Astrocyte of the hippocampus (primary cell): Measurements from ENCODE around the gene PLCL2.
"Not testable (repeated sequence)": the region's sequence is repeated elsewhere in the genome, so short reads cannot be mapped to it uniquely, and the experiment has no call there.

Source experiments
- DNase-seq: peaks from one replicate; pipeline ENCODE4 v3.0.0; 2011; ENCODE audit warnings: low read depth, low spot score

Gene PLCL2

DNA sequence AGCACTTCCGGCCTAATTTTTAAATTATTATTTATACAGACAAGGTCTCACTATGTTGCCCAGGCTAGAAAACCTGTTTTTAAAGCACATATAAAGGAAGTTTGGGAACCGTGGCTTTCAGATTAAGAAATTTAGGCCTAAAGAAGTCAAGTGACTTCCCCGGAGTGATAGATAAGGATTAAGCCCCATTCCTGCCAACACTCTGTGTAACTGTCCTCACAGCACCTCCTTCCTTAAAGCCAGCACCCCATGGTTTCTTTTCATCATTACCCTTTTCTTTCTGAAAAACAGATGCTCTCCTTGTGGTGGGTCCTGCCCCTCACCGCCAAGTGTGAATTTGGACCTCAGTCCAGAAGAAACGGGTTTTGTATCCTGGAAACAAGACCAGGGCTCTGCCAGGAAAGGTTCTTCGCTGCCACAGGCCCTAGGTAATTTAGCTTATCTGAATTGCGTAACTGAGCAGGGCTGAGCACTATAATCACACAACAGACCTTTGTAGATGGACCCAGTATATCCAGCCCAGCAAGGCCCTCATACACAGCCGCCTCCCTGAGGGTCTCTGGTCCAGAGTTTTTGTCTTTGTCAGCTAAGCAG lies 231.3 kb downstream of the PLCL2 start:
- DNase-seq: no peak

DNA sequence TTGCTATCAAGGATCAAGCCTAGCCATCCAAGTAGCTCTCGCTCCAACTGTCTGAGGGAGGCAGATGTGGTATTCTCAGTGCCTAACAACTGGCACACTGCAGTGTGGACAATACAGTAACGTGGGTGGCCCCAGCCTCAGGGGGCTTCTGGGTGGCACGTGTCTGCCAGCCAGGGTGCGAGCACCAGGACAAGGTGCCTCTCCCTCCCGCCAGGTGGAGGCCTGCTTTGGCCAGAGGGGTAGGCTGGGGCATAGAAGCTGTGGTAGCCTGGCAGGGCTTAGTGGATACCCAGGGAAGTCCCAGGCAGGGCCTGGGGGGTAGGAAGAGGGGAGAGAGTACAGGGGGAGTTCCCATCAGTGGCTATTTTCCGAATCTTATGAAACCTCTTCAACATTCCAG lies 234.0 kb downstream of the PLCL2 start:
- DNase-seq: no peak

DNA sequence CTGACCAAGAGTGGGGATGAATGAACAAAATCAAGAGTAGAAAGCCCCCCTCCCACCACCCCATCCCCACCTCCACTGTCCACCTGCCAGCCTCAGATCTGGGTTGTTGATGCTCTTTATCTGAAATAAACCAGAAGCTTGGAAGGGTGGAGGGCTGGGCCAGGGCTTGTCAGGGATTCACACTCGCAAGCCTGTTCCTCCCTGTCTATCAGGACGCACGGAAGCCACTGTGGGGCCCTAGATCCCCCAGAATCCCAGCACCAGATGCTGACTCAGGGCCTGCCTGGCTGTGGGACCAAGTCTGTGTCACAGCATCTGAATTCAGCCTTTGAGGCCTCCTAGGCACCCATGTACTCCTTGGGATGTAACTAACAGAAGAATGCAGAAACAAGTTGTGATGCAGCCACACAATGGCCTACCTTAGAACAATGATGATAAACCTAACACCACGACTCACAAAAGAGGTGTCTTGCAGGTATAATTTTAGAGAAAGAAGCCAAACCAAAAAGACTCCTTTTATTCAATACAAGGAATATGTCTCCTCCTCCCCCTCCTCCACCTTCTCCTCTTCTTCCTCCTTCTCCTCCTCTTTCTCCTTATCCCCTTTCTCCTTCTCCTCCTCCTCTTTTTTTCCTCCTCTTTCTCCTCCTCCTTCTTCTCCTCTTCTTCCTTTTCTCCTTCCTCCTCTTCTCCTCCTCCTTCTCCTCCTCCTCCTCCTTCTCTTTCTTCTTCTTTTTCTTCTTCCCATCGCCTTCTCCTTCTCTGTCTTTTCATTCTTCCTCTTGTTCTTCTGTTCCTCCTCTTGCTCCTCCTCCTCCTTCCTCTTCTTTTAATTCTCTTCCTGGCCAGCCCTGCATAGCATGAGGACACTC lies 234.7 kb downstream of the PLCL2 start:
- no peak for DNase-seq

DNA sequence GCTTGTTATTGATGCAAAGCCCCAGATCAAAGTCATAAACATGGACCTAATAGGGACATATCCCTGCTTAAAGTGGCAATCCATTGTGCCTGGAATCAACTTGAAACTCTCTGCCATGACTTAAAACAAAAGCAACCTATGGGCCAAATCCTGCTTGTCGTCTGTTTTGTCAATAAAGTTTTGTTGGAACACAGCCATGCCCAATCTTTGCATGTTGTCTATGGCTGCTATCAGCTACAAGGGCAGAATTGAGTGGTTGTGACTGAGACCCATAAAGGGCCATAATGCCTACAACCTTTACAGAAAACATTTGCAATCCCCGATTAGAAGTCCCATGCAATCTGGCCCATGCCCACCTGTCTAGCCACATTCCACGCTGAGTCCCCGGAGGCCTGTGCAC lies 235.4 kb downstream of the PLCL2 start:
- DNase-seq: no peak

DNA sequence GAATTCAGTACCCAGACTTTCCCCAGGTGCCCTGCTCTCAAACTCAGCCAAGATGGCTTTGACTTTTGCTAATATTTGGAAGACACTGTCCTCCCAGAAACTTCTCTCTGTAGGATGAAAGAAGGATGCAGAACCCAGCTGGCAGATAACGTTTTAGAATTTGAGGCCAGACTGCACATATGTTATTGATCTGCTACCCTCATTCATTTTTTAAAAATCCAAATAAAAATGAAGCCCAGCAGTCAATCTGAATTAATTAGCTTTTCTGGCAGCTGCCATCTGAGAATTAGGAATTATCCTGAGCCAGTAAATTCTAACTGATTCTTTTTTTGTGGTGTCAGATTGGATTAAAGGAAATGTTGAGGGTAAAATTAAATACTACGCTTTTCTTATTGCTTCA lies 236.6 kb downstream of the PLCL2 start:
- no peak for DNase-seq

DNA sequence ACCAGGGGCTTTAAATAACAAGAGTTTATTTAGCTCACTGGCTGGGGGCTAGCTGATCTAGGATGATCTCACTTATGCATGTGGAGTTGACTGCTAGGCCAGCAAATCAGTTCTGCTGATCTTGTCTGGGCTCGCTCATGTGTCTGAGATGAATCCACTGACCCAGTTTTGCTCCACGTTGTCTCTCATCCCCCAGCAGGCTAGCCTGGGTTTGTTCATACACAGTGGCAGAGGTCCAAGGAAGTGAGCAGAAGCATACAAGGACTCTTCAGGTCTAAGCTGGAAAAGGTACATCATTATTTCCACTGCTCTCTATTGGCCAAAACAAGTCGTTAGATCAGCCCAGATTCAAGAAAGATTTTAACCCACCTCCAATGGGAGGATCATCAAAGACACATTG lies 238.0 kb downstream of the PLCL2 start:
- DNase-seq: no peak

DNA sequence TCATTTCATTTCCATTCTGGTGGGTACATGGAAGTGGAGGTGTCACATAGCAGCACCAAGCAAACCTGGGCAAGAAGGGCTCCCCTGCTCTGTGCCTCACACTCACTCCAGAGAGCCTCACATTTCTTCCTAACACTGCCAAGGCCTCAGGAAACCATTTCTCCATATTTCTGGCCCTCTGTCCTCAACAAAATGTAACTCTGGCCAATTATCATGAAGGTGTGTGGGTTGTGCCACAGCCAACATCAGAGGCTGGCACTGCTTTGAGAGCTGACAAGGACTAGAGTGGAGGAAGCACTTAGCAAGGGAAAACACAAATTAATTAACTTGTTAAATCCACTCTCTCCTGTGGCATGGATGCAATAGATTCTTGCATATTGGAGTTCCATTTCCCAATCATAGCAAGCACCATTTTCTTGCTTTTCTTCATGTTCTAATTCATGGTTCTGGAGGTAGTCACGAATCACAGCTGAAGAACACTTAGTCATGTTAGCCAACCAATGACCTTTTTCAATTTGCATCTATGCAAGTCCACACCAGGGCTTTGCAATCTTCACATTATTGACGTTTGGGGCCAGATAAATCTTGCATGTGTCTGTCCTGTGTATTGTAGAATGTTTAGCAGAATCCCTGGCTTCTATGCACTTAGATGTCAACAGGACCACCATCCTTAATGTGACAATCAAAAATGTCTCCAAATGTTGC lies 241.1 kb downstream of the PLCL2 start:
- DNase-seq: no peak

DNA sequence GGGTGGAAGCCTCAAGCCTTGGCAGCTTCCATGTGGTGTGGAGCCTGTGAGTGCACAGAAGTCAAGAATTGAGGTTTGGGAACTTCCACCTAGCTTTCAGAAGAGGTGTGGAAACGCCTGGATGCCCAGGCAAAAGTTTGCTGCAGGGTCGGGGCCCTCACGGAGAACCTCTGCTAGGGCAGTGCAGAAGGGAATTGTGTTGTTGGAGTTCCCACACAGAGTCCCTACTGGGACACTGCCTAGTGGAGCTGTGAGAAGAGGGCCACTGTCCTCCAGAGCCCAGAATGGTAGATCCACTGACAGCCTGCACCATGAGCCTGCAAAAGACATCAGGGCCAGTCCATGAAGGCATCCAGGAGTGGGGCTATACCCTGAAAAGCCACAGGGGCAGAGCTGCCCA lies 243.9 kb downstream of the PLCL2 start:
- not testable (repeated sequence) for DNase-seq

DNA sequence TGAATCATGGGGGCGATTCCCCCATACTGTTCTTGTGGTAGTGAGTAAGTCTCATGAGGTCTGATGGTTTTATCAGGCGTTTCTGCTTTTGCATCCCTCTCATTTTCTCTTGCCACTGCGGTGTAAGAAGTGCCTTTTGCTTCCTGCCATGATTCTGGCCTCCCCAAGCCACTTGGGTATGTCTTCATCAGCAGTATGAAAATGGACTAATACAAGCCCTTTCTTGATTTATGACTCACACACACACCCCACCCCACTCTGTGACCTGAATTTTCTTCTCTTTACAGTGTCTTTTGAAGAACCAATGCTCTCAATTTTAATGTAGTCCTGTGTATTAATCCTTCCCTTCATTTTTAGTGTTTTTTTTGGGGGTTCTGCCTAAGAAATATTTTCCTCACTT lies 244.8 kb downstream of the PLCL2 start:
- no peak for DNase-seq

DNA sequence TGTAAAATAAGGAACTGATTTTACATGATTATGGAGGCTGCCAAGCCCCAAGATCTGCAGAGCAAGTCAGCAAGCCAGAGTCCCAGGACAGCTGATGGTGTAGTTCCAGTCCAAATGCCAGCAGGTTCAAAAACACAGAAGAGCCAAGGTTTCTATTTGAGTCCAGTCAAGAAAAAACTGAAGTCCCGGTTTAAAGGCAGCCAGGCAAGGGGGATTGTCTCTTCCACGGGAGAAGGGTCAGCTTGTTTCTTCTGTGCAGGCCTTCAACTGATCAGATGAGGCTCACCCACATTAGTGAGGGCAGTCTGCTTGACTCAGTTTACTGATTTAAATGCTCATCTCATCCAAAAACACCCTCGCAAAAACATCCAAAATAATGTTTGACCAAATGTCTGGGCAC lies 246.2 kb downstream of the PLCL2 start:
- no peak for DNase-seq

DNA sequence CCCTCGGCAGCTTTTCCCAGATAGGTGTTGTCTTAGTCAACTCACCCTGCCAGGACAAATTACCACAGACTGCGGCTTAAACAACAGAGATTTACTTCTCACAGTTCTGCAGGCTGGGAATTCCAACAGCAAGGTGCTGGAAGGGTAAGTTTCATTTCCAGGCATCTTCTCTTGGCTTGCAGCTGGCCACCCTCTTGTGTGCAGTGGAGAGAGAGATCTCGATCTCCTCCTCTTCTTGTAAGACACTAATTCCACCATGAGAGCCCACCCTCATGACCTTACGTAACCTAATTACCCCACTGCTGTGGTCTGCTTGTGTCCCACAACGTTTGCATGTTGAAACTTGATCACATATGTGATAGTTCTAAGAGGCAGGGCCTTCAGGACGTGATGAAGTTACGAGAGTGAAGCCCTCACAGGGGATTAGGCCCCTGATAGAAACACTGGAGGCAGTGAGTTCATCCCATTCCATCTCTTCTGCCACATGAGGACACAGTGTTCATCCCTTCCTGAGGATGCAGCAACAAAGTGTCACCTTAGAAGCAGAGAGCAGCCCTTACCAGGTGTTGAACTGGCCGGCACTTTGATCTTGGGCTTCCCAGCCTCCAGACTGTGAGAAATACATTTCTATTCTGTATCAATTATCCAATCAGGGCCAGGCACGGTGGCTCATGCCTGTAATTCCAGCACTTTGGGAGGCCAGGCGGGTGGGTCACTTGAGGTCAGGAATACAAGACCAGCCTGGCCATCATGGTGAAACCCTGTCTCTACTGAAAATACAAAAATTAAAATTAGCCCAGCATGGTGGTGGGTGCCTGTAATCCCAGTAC lies 247.7 kb downstream of the PLCL2 start:
- no peak for DNase-seq

DNA sequence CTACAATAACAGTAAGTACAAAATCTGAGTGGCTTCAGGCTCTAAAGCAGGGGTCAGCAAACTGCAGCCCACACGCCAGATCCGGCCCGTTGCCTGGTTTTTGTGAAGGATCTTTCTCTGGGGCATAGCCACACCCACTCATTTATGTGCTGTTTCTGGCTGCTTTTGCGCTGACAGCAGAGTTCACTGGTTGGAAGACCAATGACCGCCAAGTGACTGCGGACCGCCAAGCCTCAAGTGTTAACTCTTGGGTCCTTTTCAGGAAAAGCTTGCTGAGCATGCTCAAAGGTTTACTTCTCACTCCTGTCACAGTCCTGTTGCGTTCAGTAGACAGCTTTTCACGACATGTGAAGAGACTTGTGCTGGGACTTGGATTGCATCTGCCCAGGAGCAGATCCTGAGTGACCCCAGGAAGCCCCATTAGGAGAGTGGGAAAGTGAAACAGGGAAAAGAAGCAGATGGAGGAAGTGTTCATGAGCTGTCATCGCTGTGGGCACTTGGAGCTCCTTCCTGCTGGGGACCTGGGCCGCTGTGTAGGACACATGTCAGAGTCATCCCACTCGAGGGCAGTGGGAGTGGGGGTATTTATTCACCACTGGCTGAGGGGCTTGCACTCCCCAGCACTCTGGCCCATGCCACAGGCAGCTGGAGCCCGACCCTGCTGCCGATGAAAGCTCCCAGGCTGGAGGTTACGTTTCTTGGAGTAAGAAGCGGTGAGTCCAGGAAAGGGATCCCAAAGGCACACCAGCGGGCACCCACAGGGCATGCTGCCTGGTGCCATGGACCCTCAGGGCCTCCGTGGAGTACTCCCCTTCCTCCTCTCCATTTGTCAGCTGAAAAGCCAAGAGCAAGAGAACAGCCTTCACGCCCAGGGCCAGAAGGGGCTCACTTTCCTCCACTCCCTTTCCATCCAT lies 249.1 kb downstream of the PLCL2 start:
- no peak for DNase-seq

DNA sequence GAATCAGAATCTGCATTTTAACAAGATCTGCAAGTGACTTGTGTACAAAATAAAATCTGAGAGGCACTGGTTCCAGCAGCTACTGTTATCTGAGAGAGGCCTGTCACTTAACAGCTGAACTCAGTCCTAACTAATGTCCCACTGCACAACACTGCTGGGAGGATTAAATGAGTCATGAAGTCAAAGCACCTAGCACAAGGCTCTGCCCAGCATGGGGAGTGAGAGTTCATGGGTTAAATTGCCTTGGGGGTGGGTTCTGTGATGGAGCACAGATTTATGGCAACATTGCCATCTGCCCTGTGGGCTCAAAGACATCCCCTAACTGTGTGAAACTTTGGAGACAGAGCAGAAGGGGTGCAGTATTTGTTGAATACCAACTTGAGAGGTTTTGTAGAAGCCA lies 250.9 kb downstream of the PLCL2 start:
- DNase-seq: no peak

DNA sequence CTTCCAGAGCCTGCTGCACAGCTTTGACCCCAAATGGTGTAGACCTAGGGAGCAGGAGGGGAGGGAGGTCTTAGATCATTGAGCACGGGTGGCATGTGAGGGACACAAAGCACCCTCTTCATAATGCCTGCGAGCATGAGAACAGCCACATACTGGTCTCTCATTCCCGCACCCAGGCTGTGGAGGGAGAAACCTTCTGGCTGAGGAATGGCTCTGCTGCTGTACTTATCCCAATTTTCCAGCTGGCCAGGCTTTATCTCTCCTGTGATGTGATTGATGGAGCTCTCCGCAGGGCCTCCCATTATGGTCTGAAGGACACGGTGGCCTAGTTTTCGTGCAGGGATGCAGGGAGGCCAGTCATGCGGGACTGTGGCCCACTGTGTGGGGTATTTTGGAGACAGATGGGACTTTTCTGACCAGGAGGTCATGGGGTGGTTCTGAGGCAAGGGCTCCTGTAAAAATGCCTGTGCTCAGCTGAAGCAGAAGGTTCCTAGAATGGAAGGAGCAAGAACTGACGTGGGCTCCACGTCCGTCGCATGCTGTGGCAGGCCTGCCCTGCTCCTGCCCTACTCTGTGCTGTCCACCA lies 251.5 kb downstream of the PLCL2 start:
- DNase-seq: no peak

DNA sequence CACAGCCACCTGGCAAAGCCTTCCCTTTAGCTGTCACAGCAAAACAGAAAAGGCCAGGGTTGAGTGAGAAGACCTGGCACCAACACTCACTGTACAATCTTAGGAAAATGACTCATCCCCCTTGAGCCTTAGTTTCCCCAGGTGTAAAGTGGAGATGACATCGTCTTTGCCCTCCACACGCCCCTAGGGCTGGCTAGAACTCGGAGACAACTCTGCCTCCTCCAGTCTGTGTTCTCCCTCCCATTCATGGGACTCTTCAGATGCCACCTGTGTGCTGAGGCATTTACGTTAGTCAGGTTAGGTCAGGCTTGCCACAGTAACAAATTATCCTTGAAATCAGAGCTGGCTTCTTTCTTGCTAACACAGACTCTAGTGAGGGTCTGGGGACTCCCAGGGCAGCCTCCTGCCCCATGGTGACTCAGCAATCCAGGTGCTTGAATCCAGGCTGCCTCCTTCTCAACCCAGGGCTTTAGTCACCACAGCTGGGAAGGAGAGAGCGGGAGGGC lies 252.6 kb downstream of the PLCL2 start:
- no peak for DNase-seq

DNA sequence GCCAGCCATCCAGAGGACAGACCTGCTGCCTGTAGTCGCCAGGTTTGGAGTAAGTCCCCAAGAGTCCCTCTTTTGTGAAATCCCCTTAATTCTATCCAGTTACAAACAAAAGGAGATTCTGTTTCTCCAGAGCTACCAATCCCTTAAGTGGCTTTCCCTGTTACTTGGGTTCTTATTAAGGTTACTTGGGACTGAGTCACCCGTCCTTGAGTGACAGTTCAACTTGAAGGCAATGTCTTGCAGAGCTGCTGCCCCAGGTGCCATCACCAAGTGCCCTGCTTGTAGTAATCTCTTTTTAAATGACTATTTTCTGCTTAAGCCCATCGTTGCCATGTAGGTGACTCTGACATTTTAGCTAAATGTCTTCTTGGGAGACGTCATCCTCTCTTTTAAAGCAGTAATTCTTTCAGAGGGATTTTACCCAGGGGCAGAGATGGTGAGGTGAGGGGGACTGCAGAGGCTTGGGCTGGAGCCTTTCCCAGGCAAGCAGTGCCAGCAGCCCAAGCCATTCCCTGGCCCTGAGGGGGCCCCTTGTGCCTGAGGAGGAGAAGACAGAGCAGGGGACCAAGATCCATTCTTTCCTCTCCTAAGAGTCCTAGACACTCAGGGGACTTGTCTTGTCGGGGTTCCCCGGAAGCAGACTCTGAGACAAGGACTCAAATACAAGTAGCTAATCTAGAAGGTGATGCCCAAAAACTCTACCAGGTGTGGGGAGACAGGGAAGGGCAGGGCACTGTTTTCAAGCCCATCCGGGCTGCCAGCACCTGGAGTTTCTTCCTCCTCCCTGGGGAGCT lies 253.7 kb downstream of the PLCL2 start:
- no peak for DNase-seq
